ENCODE results near the gene KDM4C. TPM values are rescaled to one million over a fixed set of nuclear protein-coding genes. Genes with fewer than 3 reads are reported as not detected.
A peak's percentile ranks its signal among the peaks of the same experiment; 100 is the strongest.

Gene KDM4C
- total RNA-seq, 2 donors from 2014 or later: 12.8 to 31.5 TPM

GRCh38 chr9:7097785-7098752, 340.3 kb downstream of the KDM4C start:
- no peak for DNase-seq
- Histone ChIP-seq H3K9ac (ENCODE audit: extremely low read depth, low read length, poor library complexity, severe bottlenecking) (no peak overlapping the region), H3K9me3 (ENCODE audit: control insufficient read depth, low read length) (peaks cover 18% of the 10 kb centered on the region), H3K4me3 (ENCODE audit: low read length) (no peak overlapping the region), H3K27me3 (ENCODE audit: control insufficient read depth, insufficient read depth, low read length, poor library complexity, severe bottlenecking) (no peaks in the 10 kb centered on the region), H3K36me3 (ENCODE audit: control insufficient read depth, insufficient read depth, low read length) (peaks cover 6% of the 10 kb centered on the region), H3K4me1 (ENCODE audit: control insufficient read depth, insufficient read depth, low read length) (peaks cover 6% of the 10 kb centered on the region), H3K27ac (ENCODE audit: low read depth, low read length) (no peak overlapping the region)
- H3K27me3 Mint-ChIP-seq (ENCODE audit: insufficient read depth): peaks cover 4% of the 10 kb centered on the region
- TF ChIP-seq, protein P1, sequence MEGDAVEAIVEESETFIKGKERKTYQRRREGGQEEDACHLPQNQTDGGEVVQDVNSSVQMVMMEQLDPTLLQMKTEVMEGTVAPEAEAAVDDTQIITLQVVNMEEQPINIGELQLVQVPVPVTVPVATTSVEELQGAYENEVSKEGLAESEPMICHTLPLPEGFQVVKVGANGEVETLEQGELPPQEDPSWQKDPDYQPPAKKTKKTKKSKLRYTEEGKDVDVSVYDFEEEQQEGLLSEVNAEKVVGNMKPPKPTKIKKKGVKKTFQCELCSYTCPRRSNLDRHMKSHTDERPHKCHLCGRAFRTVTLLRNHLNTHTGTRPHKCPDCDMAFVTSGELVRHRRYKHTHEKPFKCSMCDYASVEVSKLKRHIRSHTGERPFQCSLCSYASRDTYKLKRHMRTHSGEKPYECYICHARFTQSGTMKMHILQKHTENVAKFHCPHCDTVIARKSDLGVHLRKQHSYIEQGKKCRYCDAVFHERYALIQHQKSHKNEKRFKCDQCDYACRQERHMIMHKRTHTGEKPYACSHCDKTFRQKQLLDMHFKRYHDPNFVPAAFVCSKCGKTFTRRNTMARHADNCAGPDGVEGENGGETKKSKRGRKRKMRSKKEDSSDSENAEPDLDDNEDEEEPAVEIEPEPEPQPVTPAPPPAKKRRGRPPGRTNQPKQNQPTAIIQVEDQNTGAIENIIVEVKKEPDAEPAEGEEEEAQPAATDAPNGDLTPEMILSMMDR (conservative IDR thresholded peaks at IDR 0.05): no peak
- H3K9me3 Mint-ChIP-seq: peaks cover 24% of the 10 kb centered on the region
- no peak overlapping the region for H3K4me3 Mint-ChIP-seq
- H3K4me1 Mint-ChIP-seq: peaks cover 19% of the 10 kb centered on the region
- 99 to 100% methylated on average over 3 of the region's 3 CpGs for WGBS, 2 experiments (ENCODE audit: insufficient coverage in 1 of 2, insufficient read length in 1 of 2)
- peaks cover 19% of the 10 kb centered on the region for H3K36me3 Mint-ChIP-seq (ENCODE audit: low read depth)
- peak overlapping the region; percentile 10 for H3K27ac Mint-ChIP-seq

- Histone ChIP-seq H3K4me3 (ENCODE audit: low read length) (no peak overlapping the region), H3K9me3 (ENCODE audit: control insufficient read depth, low read length) (peaks cover 17% of the 10 kb centered on the region), H3K4me1 (ENCODE audit: control insufficient read depth, insufficient read depth, low read length) (no peaks in the 10 kb centered on the region), H3K9ac (ENCODE audit: extremely low read depth, low read length, poor library complexity, severe bottlenecking) (no peak overlapping the region), H3K36me3 (ENCODE audit: control insufficient read depth, insufficient read depth, low read length) (peaks cover 15% of the 10 kb centered on the region), H3K27me3 (ENCODE audit: control insufficient read depth, insufficient read depth, low read length, poor library complexity, severe bottlenecking) (no peaks in the 10 kb centered on the region), H3K27ac (ENCODE audit: low read depth, low read length) (no peak overlapping the region)
- TF ChIP-seq, protein P1 (conservative IDR thresholded peaks at IDR 0.05): peak; percentile 52
- peak; percentile 65 for DNase-seq
- Mint-ChIP-seq H3K4me3 (no peak overlapping the region), H3K27ac (no peak overlapping the region), H3K9me3 (peaks cover 24% of the 10 kb centered on the region), H3K36me3 (ENCODE audit: low read depth) (peaks cover 37% of the 10 kb centered on the region), H3K4me1 (peaks cover 16% of the 10 kb centered on the region), H3K27me3 (ENCODE audit: insufficient read depth) (peaks cover 1% of the 10 kb centered on the region)
- 82 to 90% methylated on average over 7 of the region's 7 CpGs for WGBS, 2 experiments (ENCODE audit: insufficient coverage in 1 of 2, insufficient read length in 1 of 2)
These were observed 345.6 kb downstream of the KDM4C start for GRCh38 chr9:7103367-7103766.

- Histone ChIP-seq H3K9ac (ENCODE audit: extremely low read depth, low read length, poor library complexity, severe bottlenecking) (no peak overlapping the region), H3K27ac (ENCODE audit: low read depth, low read length) (no peak overlapping the region), H3K4me1 (ENCODE audit: control insufficient read depth, insufficient read depth, low read length) (no peaks in the 10 kb centered on the region), H3K27me3 (ENCODE audit: control insufficient read depth, insufficient read depth, low read length, poor library complexity, severe bottlenecking) (no peaks in the 10 kb centered on the region), H3K36me3 (ENCODE audit: control insufficient read depth, insufficient read depth, low read length) (peaks cover 15% of the 10 kb centered on the region), H3K4me3 (ENCODE audit: low read length) (no peak overlapping the region), H3K9me3 (ENCODE audit: control insufficient read depth, low read length) (peaks cover 13% of the 10 kb centered on the region)
- 93% methylated on average over 6 of the region's 6 CpGs for WGBS, 2 experiments (ENCODE audit: insufficient coverage in 1 of 2, insufficient read length in 1 of 2)
- TF ChIP-seq, protein P1 (conservative IDR thresholded peaks at IDR 0.05): no peak
- Mint-ChIP-seq H3K9me3 (peaks cover 20% of the 10 kb centered on the region), H3K36me3 (ENCODE audit: low read depth) (peaks cover 33% of the 10 kb centered on the region), H3K27ac (no peak overlapping the region), H3K27me3 (ENCODE audit: insufficient read depth) (peaks cover 1% of the 10 kb centered on the region), H3K4me3 (no peak overlapping the region), H3K4me1 (peaks cover 13% of the 10 kb centered on the region)
- no peak for DNase-seq
These were observed 346.0 kb downstream of the KDM4C start for GRCh38 chr9:7103771-7104170.

All from endodermal cell (in vitro differentiated cells).